Subcutaneous preadipocyte (primary cell): ENCODE data around the gene C3orf80. TPM values are rescaled to one million over a fixed set of nuclear protein-coding genes. Genes with fewer than 3 reads are reported as not detected.

Experiments
- total RNA-seq: library from RNA; depleted of rRNA; stranded (reverse); fragments of >200 nt; gene quantifications from 2 replicates; pipeline ENCODE4 v1.2.3, GENCODE V29; 2012

C3orf80 gene
- total RNA-seq, result under 0.01 and 0.20 TPM in 2 replicates

GRCh38 chr3:160225176-160226025 lies at the start of gene C3orf80:
C3orf80 (plus strand) TSS chr3:160225422; CDS start chr3:160225636, 214 bp downstream.

Other genes with a start within 250 kb of the C3orf80 start
- gene IL12A, start 236.6 kb upstream of the C3orf80 start, total RNA-seq, result 1.1 and 3.5 TPM in 2 replicates
- gene IFT80, start 173.8 kb downstream of the C3orf80 start, total RNA-seq, result 54.5 and 63.6 TPM in 2 replicates
- gene SMC4, start 174.2 kb downstream of the C3orf80 start, total RNA-seq, result 70.5 and 128 TPM in 2 replicates
- gene TRIM59, start 224.4 kb downstream of the C3orf80 start, total RNA-seq, result 11.0 and 27.2 TPM in 2 replicates